T-helper 1 cell treated with Interleukin-12 subunit alpha and Interleukin-12 subunit beta and Interleukin-4 antibody, amounts not matched to agents 30 μg/mL and 1 μg/mL, for 36 hours (primary cell): ENCODE results near the gene OCIAD1.
A peak's percentile ranks its signal among the peaks of the same experiment; 100 is the strongest.
"Not testable (repeated sequence)": the region's sequence is repeated elsewhere in the genome, so short reads cannot be mapped to it uniquely, and the experiment has no call there.

Experiments used
- H3K27ac Mint-ChIP-seq: one replicate; pipeline ENCODE4 v1.8.0; 2021; ENCODE audit warnings: mild to moderate bottlenecking, mixed read lengths
- H3K27me3 Mint-ChIP-seq: one replicate; pipeline ENCODE4 v1.8.0; 2021; ENCODE audit warnings: low read depth, mixed read lengths
- H3K36me3 Mint-ChIP-seq: one replicate; pipeline ENCODE4 v1.8.0; 2021; ENCODE audit warnings: low read depth, mixed read lengths
- H3K4me1 Mint-ChIP-seq: one replicate; pipeline ENCODE4 v1.8.0; 2021; ENCODE audit warnings: low read depth, mixed read lengths
- H3K4me3 Mint-ChIP-seq: one replicate; pipeline ENCODE4 v1.8.0; 2021; ENCODE audit warnings: mild to moderate bottlenecking, moderate library complexity, mixed read lengths
- H3K9me3 Mint-ChIP-seq: one replicate; pipeline ENCODE4 v1.8.0; 2021; ENCODE audit warnings: mixed read lengths

OCIAD1 gene

GRCh38 chr4:48801016-48801715 lies 29.7 kb upstream of the OCIAD1 start:
- H3K9me3 Mint-ChIP-seq: no peaks in the 10 kb centered on the region
- H3K27ac Mint-ChIP-seq: no peak overlapping the region
- no peaks in the 10 kb centered on the region for H3K36me3 Mint-ChIP-seq
- H3K4me3 Mint-ChIP-seq: no peak overlapping the region
- H3K4me1 Mint-ChIP-seq: no peaks in the 10 kb centered on the region
- no peaks in the 10 kb centered on the region for H3K27me3 Mint-ChIP-seq

- H3K9me3 Mint-ChIP-seq: no peaks in the 10 kb centered on the region
- no peak overlapping the region for H3K27ac Mint-ChIP-seq
- no peak overlapping the region for H3K4me3 Mint-ChIP-seq
- peaks cover 3% of the 10 kb centered on the region for H3K4me1 Mint-ChIP-seq
- H3K36me3 Mint-ChIP-seq: no peaks in the 10 kb centered on the region
- H3K27me3 Mint-ChIP-seq: no peaks in the 10 kb centered on the region
Measured at GRCh38 chr4:48804584-48805301, 26.1 kb upstream of the OCIAD1 start.

GRCh38 chr4:48812866-48813265 lies 18.0 kb upstream of the OCIAD1 start:
- H3K27me3 Mint-ChIP-seq: peaks cover 4% of the 10 kb centered on the region
- no peak overlapping the region for H3K4me3 Mint-ChIP-seq
- H3K4me1 Mint-ChIP-seq: peaks cover 12% of the 10 kb centered on the region
- no peaks in the 10 kb centered on the region for H3K9me3 Mint-ChIP-seq
- H3K36me3 Mint-ChIP-seq: no peaks in the 10 kb centered on the region
- H3K27ac Mint-ChIP-seq: no peak overlapping the region

GRCh38 chr4:48813964-48814363 lies 16.9 kb upstream of the OCIAD1 start:
- Mint-ChIP-seq H3K9me3 (no peaks in the 10 kb centered on the region), H3K4me3 (no peak overlapping the region), H3K27ac (no peak overlapping the region), H3K36me3 (no peaks in the 10 kb centered on the region), H3K4me1 (peaks cover 9% of the 10 kb centered on the region), H3K27me3 (peaks cover 8% of the 10 kb centered on the region)

- Mint-ChIP-seq H3K4me3 (no peak overlapping the region), H3K9me3 (peaks cover 4% of the 10 kb centered on the region), H3K4me1 (peaks cover 9% of the 10 kb centered on the region), H3K27me3 (peaks cover 16% of the 10 kb centered on the region), H3K27ac (no peak overlapping the region), H3K36me3 (no peaks in the 10 kb centered on the region)
Measured at GRCh38 chr4:48815483-48815882, 15.4 kb upstream of the OCIAD1 start.

GRCh38 chr4:48816297-48816696 lies 14.6 kb upstream of the OCIAD1 start:
- H3K4me3 Mint-ChIP-seq, H3K27ac Mint-ChIP-seq, H3K9me3 Mint-ChIP-seq, H3K36me3 Mint-ChIP-seq, H3K4me1 Mint-ChIP-seq: not testable (repeated sequence)
- H3K27me3 Mint-ChIP-seq: peaks cover 19% of the 10 kb centered on the region

- H3K9me3 Mint-ChIP-seq: peaks cover 4% of the 10 kb centered on the region
- H3K27ac Mint-ChIP-seq: no peak overlapping the region
- no peaks in the 10 kb centered on the region for H3K36me3 Mint-ChIP-seq
- H3K4me3 Mint-ChIP-seq: no peak overlapping the region
- H3K4me1 Mint-ChIP-seq: peaks cover 4% of the 10 kb centered on the region
- H3K27me3 Mint-ChIP-seq: peaks cover 19% of the 10 kb centered on the region
Measured at GRCh38 chr4:48816971-48817370, 13.9 kb upstream of the OCIAD1 start.

GRCh38 chr4:48821431-48821830 lies 9.5 kb upstream of the OCIAD1 start:
- not testable (repeated sequence) for H3K9me3 Mint-ChIP-seq, H3K4me3 Mint-ChIP-seq, H3K36me3 Mint-ChIP-seq, H3K27ac Mint-ChIP-seq, H3K4me1 Mint-ChIP-seq
- peaks cover 16% of the 10 kb centered on the region for H3K27me3 Mint-ChIP-seq

- peaks cover 18% of the 10 kb centered on the region for H3K4me1 Mint-ChIP-seq
- peaks cover 3% of the 10 kb centered on the region for H3K27me3 Mint-ChIP-seq
- H3K9me3 Mint-ChIP-seq: no peaks in the 10 kb centered on the region
- peaks cover 7% of the 10 kb centered on the region for H3K36me3 Mint-ChIP-seq
- no peak overlapping the region for H3K4me3 Mint-ChIP-seq
- H3K27ac Mint-ChIP-seq: no peak overlapping the region
Measured at GRCh38 chr4:48827622-48828021, 3.3 kb upstream of the OCIAD1 start.

- Mint-ChIP-seq H3K27me3 (peaks cover 3% of the 10 kb centered on the region), H3K36me3 (peaks cover 28% of the 10 kb centered on the region), H3K4me1 (peaks cover 25% of the 10 kb centered on the region), H3K9me3 (no peaks in the 10 kb centered on the region), H3K4me3 (peak overlapping the region; percentile 100), H3K27ac (peak overlapping the region; percentile 100)
Measured at GRCh38 chr4:48831532-48832030, 693 bp downstream of the OCIAD1 start.

- H3K27me3 Mint-ChIP-seq: no peaks in the 10 kb centered on the region
- peak overlapping the region; percentile 55 for H3K27ac Mint-ChIP-seq
- H3K4me1 Mint-ChIP-seq: peaks cover 25% of the 10 kb centered on the region
- no peaks in the 10 kb centered on the region for H3K9me3 Mint-ChIP-seq
- H3K4me3 Mint-ChIP-seq: peak overlapping the region; percentile 100
- H3K36me3 Mint-ChIP-seq: peaks cover 29% of the 10 kb centered on the region
Measured at GRCh38 chr4:48832571-48832970, 1.7 kb downstream of the OCIAD1 start.

- Mint-ChIP-seq H3K4me3 (no peak overlapping the region), H3K9me3 (no peaks in the 10 kb centered on the region), H3K4me1 (peaks cover 13% of the 10 kb centered on the region), H3K27ac (no peak overlapping the region), H3K36me3 (peaks cover 31% of the 10 kb centered on the region), H3K27me3 (no peaks in the 10 kb centered on the region)
Measured at GRCh38 chr4:48836658-48837057, 5.8 kb downstream of the OCIAD1 start.

GRCh38 chr4:48841045-48841827 lies 10.3 kb downstream of the OCIAD1 start:
- Mint-ChIP-seq H3K4me1 (peaks cover 4% of the 10 kb centered on the region), H3K27me3 (no peaks in the 10 kb centered on the region), H3K27ac (no peak overlapping the region), H3K36me3 (peaks cover 39% of the 10 kb centered on the region), H3K9me3 (peaks cover 4% of the 10 kb centered on the region), H3K4me3 (no peak overlapping the region)

GRCh38 chr4:48844843-48845242 lies 14.0 kb downstream of the OCIAD1 start:
- peaks cover 10% of the 10 kb centered on the region for H3K9me3 Mint-ChIP-seq
- no peak overlapping the region for H3K4me3 Mint-ChIP-seq
- no peak overlapping the region for H3K27ac Mint-ChIP-seq
- no peaks in the 10 kb centered on the region for H3K27me3 Mint-ChIP-seq
- peaks cover 42% of the 10 kb centered on the region for H3K36me3 Mint-ChIP-seq
- peaks cover 7% of the 10 kb centered on the region for H3K4me1 Mint-ChIP-seq
